Measurements from ENCODE around the gene SEH1L.

The SEH1L gene

DNA sequence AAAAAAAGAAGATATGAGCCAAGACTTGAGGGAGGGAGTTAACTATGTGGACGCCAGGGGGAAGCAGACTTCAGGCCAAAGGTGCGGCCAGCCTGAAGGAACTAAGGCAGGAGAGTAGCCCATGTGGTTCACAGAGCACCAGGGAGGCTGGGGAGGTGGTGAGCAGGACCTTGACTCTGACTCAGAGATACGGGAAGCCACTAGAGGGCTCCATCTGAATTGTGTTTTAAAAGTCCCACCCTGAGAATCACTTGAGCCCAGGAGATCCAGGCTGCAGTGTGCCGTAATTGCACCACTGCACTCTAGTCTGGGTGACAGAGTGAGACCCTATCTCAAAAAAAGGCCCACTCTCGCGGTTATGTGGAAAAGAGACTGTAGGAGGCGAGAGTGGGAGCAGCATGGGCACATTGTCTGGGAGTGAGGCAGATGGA is 55.7 kb downstream of the SEH1L start:
- Histone ChIP-seq H3K4me1 (ENCODE audit: insufficient read depth, low read length) (no peaks in the 10 kb centered on the region), H3K9ac (ENCODE audit: low read depth, low read length) (no peak overlapping the region), H3K27ac (ENCODE audit: low read length) (no peak overlapping the region), H3K9me3 (ENCODE audit: insufficient read depth, low read depth, low read length) (no peaks in the 10 kb centered on the region), H3K4me3 (ENCODE audit: low read length) (no peak overlapping the region), H3K27me3 (ENCODE audit: insufficient read depth, low read length) (no peaks in the 10 kb centered on the region), H3K36me3 (ENCODE audit: insufficient read depth, low read depth, low read length) (peaks cover 53% of the 10 kb centered on the region)

DNA sequence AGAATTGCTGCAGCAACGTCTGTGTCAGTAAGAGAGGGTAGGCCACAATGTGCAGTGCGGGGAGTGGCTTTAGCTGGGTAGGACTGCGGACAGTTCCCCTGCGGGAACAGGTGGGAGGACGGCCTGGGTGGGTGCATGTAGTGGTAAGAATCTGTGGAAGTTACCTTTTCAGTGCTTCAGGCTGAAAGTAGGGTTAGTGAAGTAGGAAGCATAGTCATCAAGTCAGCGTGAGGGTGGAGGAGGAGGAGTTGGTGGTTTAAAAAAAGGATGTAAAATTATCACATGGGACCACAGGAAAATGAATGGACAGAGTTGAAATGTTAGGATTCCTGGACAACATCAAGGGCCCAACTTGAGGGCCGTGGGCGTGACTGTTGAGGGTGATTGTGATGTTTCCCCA is 56.6 kb downstream of the SEH1L start:
- H3K4me3 ChIP-seq (ENCODE audit: low read length) = no peak overlapping the region
- no peak overlapping the region for H3K9ac ChIP-seq (ENCODE audit: low read depth, low read length)
- H3K9me3 ChIP-seq (ENCODE audit: insufficient read depth, low read depth, low read length) = no peaks in the 10 kb centered on the region
- H3K4me1 ChIP-seq (ENCODE audit: insufficient read depth, low read length) = no peaks in the 10 kb centered on the region
- H3K27ac ChIP-seq (ENCODE audit: low read length) = no peak overlapping the region
- H3K27me3 ChIP-seq (ENCODE audit: insufficient read depth, low read length) = no peaks in the 10 kb centered on the region
- H3K36me3 ChIP-seq (ENCODE audit: insufficient read depth, low read depth, low read length) = peaks cover 61% of the 10 kb centered on the region

- Histone ChIP-seq H3K27ac (ENCODE audit: low read length) (no peak overlapping the region), H3K9ac (ENCODE audit: low read depth, low read length) (no peak overlapping the region), H3K4me1 (ENCODE audit: insufficient read depth, low read length) (no peaks in the 10 kb centered on the region), H3K36me3 (ENCODE audit: insufficient read depth, low read depth, low read length) (peaks cover 65% of the 10 kb centered on the region), H3K27me3 (ENCODE audit: insufficient read depth, low read length) (no peaks in the 10 kb centered on the region), H3K4me3 (ENCODE audit: low read length) (no peak overlapping the region), H3K9me3 (ENCODE audit: insufficient read depth, low read depth, low read length) (no peaks in the 10 kb centered on the region)
Observed at GRCh38 chr18:13005289-13005688, 57.5 kb downstream of the SEH1L start.

- Histone ChIP-seq H3K4me3 (ENCODE audit: low read length) (no peak overlapping the region), H3K36me3 (ENCODE audit: insufficient read depth, low read depth, low read length) (peaks cover 58% of the 10 kb centered on the region), H3K9me3 (ENCODE audit: insufficient read depth, low read depth, low read length) (no peaks in the 10 kb centered on the region), H3K27ac (ENCODE audit: low read length) (no peak overlapping the region), H3K4me1 (ENCODE audit: insufficient read depth, low read length) (no peaks in the 10 kb centered on the region), H3K9ac (ENCODE audit: low read depth, low read length) (no peak overlapping the region), H3K27me3 (ENCODE audit: insufficient read depth, low read length) (no peaks in the 10 kb centered on the region)
Observed at GRCh38 chr18:13006531-13007247, 58.9 kb downstream of the SEH1L start.

- Histone ChIP-seq H3K27ac (ENCODE audit: low read length) (no peak overlapping the region), H3K9ac (ENCODE audit: low read depth, low read length) (no peak overlapping the region), H3K36me3 (ENCODE audit: insufficient read depth, low read depth, low read length) (peaks cover 58% of the 10 kb centered on the region), H3K4me1 (ENCODE audit: insufficient read depth, low read length) (no peaks in the 10 kb centered on the region), H3K27me3 (ENCODE audit: insufficient read depth, low read length) (no peaks in the 10 kb centered on the region), H3K4me3 (ENCODE audit: low read length) (no peak overlapping the region), H3K9me3 (ENCODE audit: insufficient read depth, low read depth, low read length) (no peaks in the 10 kb centered on the region)
Observed at GRCh38 chr18:13007248-13007560, 59.4 kb downstream of the SEH1L start.

DNA sequence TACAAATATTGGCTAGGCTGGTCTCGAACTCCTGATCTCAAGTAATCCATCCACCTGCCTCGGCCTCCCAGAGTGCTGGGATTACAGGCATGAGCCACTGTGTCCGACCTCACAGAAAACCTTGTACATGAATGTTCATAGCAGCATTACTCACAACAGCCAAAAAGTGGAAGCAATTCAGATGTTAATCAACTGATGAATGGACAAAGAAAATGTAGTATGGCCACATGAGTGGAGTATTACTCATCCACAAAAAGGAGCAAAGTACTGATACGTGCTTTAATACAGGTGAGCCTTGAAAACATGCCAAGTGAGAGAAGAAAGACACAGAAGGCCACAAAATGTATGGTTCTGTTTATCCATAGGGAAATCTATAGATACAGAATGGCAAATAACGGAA is 63.9 kb downstream of the SEH1L start:
- H3K27me3 ChIP-seq (ENCODE audit: insufficient read depth, low read length) = no peaks in the 10 kb centered on the region
- H3K9ac ChIP-seq (ENCODE audit: low read depth, low read length) = no peak overlapping the region
- peaks cover 83% of the 10 kb centered on the region for H3K36me3 ChIP-seq (ENCODE audit: insufficient read depth, low read depth, low read length)
- no peaks in the 10 kb centered on the region for H3K9me3 ChIP-seq (ENCODE audit: insufficient read depth, low read depth, low read length)
- no peak overlapping the region for H3K4me3 ChIP-seq (ENCODE audit: low read length)
- no peaks in the 10 kb centered on the region for H3K4me1 ChIP-seq (ENCODE audit: insufficient read depth, low read length)
- H3K27ac ChIP-seq (ENCODE audit: low read length) = no peak overlapping the region

DNA sequence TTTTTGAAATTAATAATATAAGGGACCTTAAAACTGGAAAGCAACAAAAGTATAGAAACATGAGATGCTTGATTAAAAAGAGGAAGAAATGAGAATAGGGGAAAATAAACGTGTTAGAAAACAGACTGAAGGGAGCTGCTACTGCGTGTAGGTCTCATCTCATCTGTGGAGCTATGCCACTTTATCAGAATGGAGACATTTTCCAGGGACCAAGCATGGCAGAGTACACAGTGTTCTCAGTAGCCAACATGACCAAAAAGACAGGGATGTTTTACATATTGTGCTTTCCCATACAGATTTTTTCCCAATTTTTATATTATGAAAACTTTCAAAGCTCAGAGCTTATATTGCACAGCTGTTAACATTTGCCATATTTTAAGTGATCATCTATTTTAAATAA is 66.4 kb downstream of the SEH1L start:
- no peak overlapping the region for H3K27ac ChIP-seq (ENCODE audit: low read length)
- H3K9me3 ChIP-seq (ENCODE audit: insufficient read depth, low read depth, low read length) = no peaks in the 10 kb centered on the region
- H3K36me3 ChIP-seq (ENCODE audit: insufficient read depth, low read depth, low read length) = peaks cover 90% of the 10 kb centered on the region
- H3K4me1 ChIP-seq (ENCODE audit: insufficient read depth, low read length) = no peaks in the 10 kb centered on the region
- H3K27me3 ChIP-seq (ENCODE audit: insufficient read depth, low read length) = no peaks in the 10 kb centered on the region
- no peak overlapping the region for H3K4me3 ChIP-seq (ENCODE audit: low read length)
- H3K9ac ChIP-seq (ENCODE audit: low read depth, low read length) = no peak overlapping the region

DNA sequence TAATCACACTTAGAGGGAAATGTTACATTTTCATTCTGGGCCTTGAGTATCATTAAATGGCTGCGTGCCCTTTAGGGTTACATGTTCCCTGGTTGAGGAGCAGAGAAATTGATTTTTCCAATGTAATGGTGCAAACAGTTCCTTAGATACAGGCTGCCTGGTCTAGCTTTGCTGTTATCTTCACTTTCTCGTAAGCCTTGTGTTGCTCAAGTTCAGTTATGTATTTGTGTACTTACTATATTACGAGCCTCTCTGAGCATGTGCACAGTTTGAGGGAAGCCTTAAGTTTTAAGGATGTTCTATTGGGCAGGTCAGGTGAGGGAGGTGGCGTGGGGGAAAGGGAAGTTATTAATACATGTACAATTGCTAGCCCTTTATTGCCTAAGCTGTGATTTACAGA is 67.0 kb downstream of the SEH1L start:
- no peak overlapping the region for H3K27ac ChIP-seq (ENCODE audit: low read length)
- H3K36me3 ChIP-seq (ENCODE audit: insufficient read depth, low read depth, low read length) = peaks cover 88% of the 10 kb centered on the region
- no peaks in the 10 kb centered on the region for H3K27me3 ChIP-seq (ENCODE audit: insufficient read depth, low read length)
- no peaks in the 10 kb centered on the region for H3K4me1 ChIP-seq (ENCODE audit: insufficient read depth, low read length)
- H3K9me3 ChIP-seq (ENCODE audit: insufficient read depth, low read depth, low read length) = no peaks in the 10 kb centered on the region
- no peak overlapping the region for H3K9ac ChIP-seq (ENCODE audit: low read depth, low read length)
- no peak overlapping the region for H3K4me3 ChIP-seq (ENCODE audit: low read length)

DNA sequence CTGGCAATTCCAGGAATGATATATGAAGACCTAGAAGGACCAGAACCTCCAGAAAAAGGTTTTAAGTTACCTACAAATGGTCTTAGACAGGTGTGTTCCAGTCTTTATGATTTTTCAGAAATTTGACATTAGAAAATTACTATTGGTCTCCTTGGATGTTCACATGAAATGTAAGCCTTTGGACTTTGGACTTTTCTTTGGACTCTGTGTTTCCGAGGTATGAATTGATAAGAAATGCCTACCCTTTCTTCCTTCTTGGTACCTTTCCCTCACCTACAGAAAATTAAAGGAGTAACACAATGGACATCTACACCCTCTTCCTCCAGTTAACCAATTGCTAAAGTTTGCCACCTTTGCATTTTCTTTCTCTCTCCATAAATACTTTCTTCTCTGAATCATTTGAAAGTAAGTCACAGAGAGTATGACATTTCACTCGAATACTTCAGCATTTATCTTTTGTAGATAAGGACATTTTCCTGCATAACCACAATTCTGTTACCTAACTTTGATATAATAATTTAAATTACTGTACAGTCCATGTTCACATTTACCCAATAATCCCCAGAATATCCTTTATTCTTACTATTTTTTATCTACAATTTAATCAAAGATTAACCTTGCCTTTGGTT is 69.5 kb downstream of the SEH1L start:
- no peak overlapping the region for H3K27ac ChIP-seq (ENCODE audit: low read length)
- H3K9ac ChIP-seq (ENCODE audit: low read depth, low read length) = no peak overlapping the region
- H3K9me3 ChIP-seq (ENCODE audit: insufficient read depth, low read depth, low read length) = no peaks in the 10 kb centered on the region
- H3K36me3 ChIP-seq (ENCODE audit: insufficient read depth, low read depth, low read length) = peaks cover 89% of the 10 kb centered on the region
- no peaks in the 10 kb centered on the region for H3K4me1 ChIP-seq (ENCODE audit: insufficient read depth, low read length)
- no peaks in the 10 kb centered on the region for H3K27me3 ChIP-seq (ENCODE audit: insufficient read depth, low read length)
- H3K4me3 ChIP-seq (ENCODE audit: low read length) = no peak overlapping the region

- Histone ChIP-seq H3K4me3 (ENCODE audit: low read length) (no peak overlapping the region), H3K9ac (ENCODE audit: low read depth, low read length) (no peak overlapping the region), H3K27ac (ENCODE audit: low read length) (no peak overlapping the region), H3K4me1 (ENCODE audit: insufficient read depth, low read length) (no peaks in the 10 kb centered on the region), H3K27me3 (ENCODE audit: insufficient read depth, low read length) (no peaks in the 10 kb centered on the region), H3K9me3 (ENCODE audit: insufficient read depth, low read depth, low read length) (no peaks in the 10 kb centered on the region), H3K36me3 (ENCODE audit: insufficient read depth, low read depth, low read length) (peaks cover 88% of the 10 kb centered on the region)
Observed at GRCh38 chr18:13018374-13018773, 70.6 kb downstream of the SEH1L start.

DNA sequence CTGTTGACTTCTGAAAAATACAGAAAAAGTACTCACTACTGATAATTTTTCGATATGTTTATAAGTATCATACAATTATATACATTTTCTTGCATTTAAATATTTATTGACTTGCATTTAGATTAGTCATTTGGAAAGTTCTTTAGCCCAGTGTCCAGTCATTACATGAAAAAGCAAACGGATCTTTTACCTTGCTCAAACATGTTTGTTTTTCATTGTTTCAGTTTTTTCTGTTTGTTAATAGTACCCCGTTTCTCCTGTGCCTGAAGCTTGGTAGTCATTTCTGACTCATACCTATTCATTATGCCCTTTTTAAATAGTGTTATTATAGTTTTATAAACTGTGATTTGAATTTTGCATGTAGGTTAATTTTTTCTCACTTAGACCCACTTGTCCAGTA is 71.5 kb downstream of the SEH1L start:
- Histone ChIP-seq H3K36me3 (ENCODE audit: insufficient read depth, low read depth, low read length) (peaks cover 86% of the 10 kb centered on the region), H3K9ac (ENCODE audit: low read depth, low read length) (no peak overlapping the region), H3K9me3 (ENCODE audit: insufficient read depth, low read depth, low read length) (no peaks in the 10 kb centered on the region)

GRCh38 chr18:13022644-13023043 is 74.8 kb downstream of the SEH1L start:
- H3K9me3 ChIP-seq (ENCODE audit: insufficient read depth, low read depth, low read length) = no peaks in the 10 kb centered on the region
- peaks cover 80% of the 10 kb centered on the region for H3K36me3 ChIP-seq (ENCODE audit: insufficient read depth, low read depth, low read length)
- H3K4me1 ChIP-seq (ENCODE audit: insufficient read depth, low read length) = no peaks in the 10 kb centered on the region
- H3K27me3 ChIP-seq (ENCODE audit: insufficient read depth, low read length) = no peaks in the 10 kb centered on the region
- no peak overlapping the region for H3K9ac ChIP-seq (ENCODE audit: low read depth, low read length)
- H3K27ac ChIP-seq (ENCODE audit: low read length) = no peak overlapping the region
- no peak overlapping the region for H3K4me3 ChIP-seq (ENCODE audit: low read length)

More for the DNA sequence above, 71.5 kb downstream of the SEH1L start:
- no peaks in the 10 kb centered on the region for H3K27me3 ChIP-seq (ENCODE audit: insufficient read depth, low read length)
- H3K4me1 ChIP-seq (ENCODE audit: insufficient read depth, low read length) = no peaks in the 10 kb centered on the region
- H3K4me3 ChIP-seq (ENCODE audit: low read length) = no peak overlapping the region
- H3K27ac ChIP-seq (ENCODE audit: low read length) = no peak overlapping the region
